ENCODE results near the gene AMOTL1.

DNA sequence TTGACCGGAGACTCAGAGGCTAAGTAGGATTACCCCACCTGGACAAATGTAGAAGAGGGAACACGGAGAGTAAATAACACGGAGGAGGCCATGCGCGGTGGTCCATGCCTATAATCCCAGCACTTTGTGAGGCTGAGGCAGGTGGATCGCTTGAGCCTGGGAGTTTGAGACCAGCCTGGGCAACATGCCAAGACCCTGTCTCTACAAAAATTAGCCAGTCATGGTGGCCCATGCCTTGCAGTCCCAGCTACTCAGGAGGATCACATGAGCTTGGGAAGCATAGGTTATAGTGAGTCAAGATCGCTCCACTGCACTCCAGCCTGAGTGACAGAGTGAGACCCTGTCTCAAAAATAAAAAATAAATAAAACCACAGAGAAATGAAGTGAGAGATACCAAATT lies 53.9 kb downstream of the AMOTL1 start:
- TF ChIP-seq CTCF (IDR thresholded peaks at IDR 0.05) (no peak), POLR2A (IDR thresholded peaks at IDR 0.05) (no peak)
